Measurements from ENCODE around the gene TMEM43.

The TMEM43 gene

DNA sequence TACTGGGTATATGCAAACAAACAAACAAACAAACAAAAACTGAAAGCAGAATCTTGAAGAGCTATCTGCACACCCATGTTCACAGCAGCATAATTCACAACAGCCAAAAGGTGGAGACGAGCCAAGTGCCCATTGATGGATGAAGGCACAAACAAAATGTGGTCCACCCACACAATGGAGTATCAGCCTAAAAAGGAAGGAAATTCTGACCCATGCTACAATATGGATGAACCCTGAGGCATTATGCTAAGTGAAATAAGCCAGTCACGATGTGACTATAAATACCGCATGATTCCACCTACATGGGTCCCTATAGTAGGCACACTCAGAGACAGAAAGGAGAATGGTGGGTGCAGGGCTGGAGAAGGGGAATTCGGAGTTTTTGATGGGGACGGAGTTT lies 29.4 kb downstream of the TMEM43 start:
- no peaks in the 10 kb centered on the region for H3K4me1 ChIP-seq
- in situ Hi-C loops (cut with MboI; ENCODE audit: low sequenced_read_pairs): no loop called here
- no peak overlapping the region for H3K4me3 ChIP-seq
- no peak for DNase-seq (ENCODE audit: low spot score in 2 of 2)
- H3K36me3 ChIP-seq (replicated peaks): peaks cover 54% of the 10 kb centered on the region
- no peaks in the 10 kb centered on the region for H3K9me3 ChIP-seq
- H3K27me3 ChIP-seq (ENCODE audit: low read depth): no peaks in the 10 kb centered on the region

DNA sequence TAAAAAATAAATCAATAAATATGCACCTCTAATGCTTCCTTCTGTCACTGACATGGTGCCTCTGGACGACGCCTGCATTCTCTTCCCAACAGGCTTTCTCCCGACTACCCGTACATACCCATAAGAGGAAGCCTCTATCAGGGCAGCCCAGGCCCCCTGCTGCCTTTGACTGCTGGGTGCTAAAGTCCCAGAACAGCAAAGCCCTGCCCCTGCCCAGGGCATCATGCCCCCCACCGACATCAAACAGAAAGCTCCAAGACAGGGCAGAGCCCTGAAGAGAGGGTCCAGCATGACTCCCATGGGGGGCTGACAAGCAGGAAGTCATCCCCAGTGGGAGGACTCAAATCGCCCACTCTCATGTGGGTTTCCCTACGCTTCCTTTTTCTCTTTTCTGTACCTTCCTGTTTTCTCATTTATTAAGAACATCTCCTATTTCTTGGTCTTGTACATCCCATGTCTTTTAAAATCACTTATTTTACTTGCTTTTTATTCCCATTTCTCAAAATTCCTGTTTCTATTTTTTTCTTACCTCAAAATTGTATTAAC lies 30.1 kb downstream of the TMEM43 start:
- DNase-seq (ENCODE audit: low spot score in 2 of 2): no peak
- no peaks in the 10 kb centered on the region for H3K4me1 ChIP-seq
- H3K36me3 ChIP-seq (replicated peaks): peaks cover 61% of the 10 kb centered on the region
- no peaks in the 10 kb centered on the region for H3K9me3 ChIP-seq
- no peaks in the 10 kb centered on the region for H3K27me3 ChIP-seq (ENCODE audit: low read depth)
- no peak overlapping the region for H3K4me3 ChIP-seq
- in situ Hi-C loops (cut with MboI; ENCODE audit: low sequenced_read_pairs): no loop called here

DNA sequence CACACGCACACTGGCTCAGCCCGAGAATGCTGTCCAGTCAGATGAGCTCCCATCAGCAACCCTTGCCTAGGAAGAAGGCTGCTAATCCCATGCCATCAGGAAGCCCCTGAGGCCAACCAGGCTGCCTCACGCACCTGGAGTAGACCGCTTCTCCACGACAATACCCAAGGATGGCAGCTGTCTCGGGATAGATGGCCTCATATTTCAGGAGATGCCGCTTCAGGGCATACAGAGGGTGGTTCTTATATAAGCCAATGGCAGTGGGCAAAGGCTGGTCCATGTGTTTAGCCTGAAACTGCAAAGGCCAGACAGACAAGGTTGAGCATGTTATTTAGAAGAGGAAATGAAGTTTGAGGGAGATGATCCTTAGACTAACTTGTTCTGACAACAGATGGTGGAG lies 31.3 kb downstream of the TMEM43 start:
- no peak overlapping the region for H3K4me3 ChIP-seq
- no peaks in the 10 kb centered on the region for H3K4me1 ChIP-seq
- in situ Hi-C loops (cut with MboI; ENCODE audit: low sequenced_read_pairs): no loop called here
- no peak for DNase-seq (ENCODE audit: low spot score in 2 of 2)
- no peaks in the 10 kb centered on the region for H3K27me3 ChIP-seq (ENCODE audit: low read depth)
- peaks cover 73% of the 10 kb centered on the region for H3K36me3 ChIP-seq (replicated peaks)
- H3K9me3 ChIP-seq: no peaks in the 10 kb centered on the region

DNA sequence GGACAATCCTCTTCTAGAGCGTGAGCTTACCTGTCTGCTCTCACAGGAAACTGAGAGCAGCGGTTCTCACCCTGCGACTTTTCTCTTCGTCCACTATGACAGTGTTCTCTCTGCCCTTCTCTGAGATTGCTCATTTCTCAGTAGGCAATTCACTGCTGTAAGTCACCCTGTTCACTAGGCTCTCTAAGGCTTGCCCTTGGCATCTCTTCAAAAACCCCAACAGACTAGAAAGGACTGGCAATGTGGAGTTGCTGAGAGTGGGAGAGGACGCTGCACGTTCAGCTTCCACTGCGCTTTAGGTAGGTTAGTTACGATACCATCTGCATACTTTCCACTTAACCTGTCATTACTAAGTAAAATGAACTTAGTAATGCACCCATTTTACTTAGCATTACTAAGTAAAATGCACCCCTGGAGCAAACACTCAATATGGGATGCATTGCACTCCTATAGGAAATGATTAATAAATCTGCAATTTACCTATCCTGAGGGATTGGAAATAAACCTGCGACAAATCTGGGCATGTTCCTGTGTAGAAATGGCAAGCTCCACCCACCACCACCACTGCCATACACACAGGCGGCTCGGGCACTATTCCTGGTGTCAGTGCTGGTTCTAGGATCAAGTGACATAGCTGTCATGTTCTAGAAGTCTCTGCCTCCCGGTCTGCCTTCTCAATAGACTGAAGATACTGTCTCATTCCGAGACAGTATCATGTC lies 32.1 kb downstream of the TMEM43 start:
- no peak for DNase-seq (ENCODE audit: low spot score in 2 of 2)
- in situ Hi-C loops (cut with MboI; ENCODE audit: low sequenced_read_pairs): no loop called here
- Histone ChIP-seq H3K4me1 (no peaks in the 10 kb centered on the region), H3K36me3 (replicated peaks) (peaks cover 74% of the 10 kb centered on the region), H3K4me3 (no peak overlapping the region), H3K27me3 (ENCODE audit: low read depth) (no peaks in the 10 kb centered on the region), H3K9me3 (0 out of 2 replicates have a peak, but pooled peaks cover 3% of the 10 kb centered on the region)

DNA sequence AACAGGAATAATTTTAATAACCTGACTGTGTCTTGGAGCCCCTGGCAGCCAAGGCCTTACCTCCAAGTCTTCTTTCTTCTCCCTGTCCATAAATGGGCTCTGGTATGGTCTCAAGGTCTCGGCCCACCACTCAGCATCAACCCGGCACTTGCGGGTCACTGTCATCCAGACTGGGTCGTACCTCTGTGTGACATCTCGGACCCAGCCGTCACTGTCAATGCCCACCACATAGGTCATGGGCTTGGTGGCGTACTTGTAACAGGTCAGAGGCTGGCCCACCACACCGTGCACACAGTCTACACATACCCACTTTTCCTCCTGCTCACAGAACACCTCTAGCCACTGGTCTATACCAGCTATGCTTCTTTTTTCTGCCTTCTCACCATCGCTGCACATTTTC lies 33.1 kb downstream of the TMEM43 start:
- in situ Hi-C loops (cut with MboI; ENCODE audit: low sequenced_read_pairs): no loop called here
- Histone ChIP-seq H3K4me3 (no peak overlapping the region), H3K9me3 (0 out of 2 replicates have a peak, but pooled peaks cover 3% of the 10 kb centered on the region), H3K4me1 (no peaks in the 10 kb centered on the region), H3K27me3 (ENCODE audit: low read depth) (no peaks in the 10 kb centered on the region), H3K36me3 (replicated peaks) (peaks cover 81% of the 10 kb centered on the region)
- no peak for DNase-seq (ENCODE audit: low spot score in 2 of 2)

DNA sequence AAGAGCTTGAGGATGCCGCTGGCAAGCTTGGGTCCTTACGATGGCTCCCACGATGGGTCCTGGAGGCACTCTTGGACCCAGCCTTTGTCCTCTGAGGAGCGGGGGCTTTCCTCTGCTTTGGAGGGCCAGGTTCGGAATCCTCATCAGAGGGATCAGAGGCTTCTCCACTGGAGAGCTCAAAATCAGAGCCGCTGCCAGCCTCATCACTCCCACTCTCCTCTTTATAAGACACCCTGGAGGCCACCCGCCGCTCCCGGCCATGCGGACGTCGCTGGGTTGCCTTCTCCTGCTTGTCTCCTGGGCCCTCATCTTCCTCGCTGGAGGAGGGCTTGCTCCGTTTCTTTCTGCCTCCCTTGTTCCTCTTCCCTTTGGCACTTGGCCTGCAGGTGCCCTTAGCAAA lies 33.5 kb downstream of the TMEM43 start:
- H3K27me3 ChIP-seq (ENCODE audit: low read depth): no peaks in the 10 kb centered on the region
- DNase-seq (ENCODE audit: low spot score in 2 of 2): no peak
- 0 out of 2 replicates have a peak, but pooled peaks cover 3% of the 10 kb centered on the region for H3K9me3 ChIP-seq
- in situ Hi-C loops (cut with MboI; ENCODE audit: low sequenced_read_pairs): no loop called here
- peaks cover 81% of the 10 kb centered on the region for H3K36me3 ChIP-seq (replicated peaks)
- no peak overlapping the region for H3K4me3 ChIP-seq
- H3K4me1 ChIP-seq: no peaks in the 10 kb centered on the region

DNA sequence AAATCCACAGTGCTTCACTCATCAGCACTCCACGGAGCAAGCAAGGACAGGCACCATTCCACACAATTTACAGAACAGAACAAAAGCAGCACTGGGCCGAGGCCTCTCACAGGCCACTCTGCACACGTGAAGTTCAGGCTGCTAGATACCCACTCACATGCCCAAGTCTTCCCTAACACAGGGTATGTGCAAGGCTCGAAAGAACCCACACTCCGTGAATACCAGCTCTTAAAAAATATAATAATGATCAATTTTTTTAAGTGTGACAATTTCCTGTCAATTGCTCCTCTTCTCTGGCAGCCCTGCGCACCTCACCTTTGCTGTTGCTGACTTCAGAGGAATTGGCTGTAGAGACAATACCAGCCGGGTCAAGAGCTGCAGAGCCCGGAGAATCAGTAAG lies 34.6 kb downstream of the TMEM43 start:
- no peaks in the 10 kb centered on the region for H3K4me1 ChIP-seq
- peaks cover 83% of the 10 kb centered on the region for H3K36me3 ChIP-seq (replicated peaks)
- in situ Hi-C loops (cut with MboI; ENCODE audit: low sequenced_read_pairs): no loop called here
- H3K4me3 ChIP-seq: no peak overlapping the region
- no peaks in the 10 kb centered on the region for H3K27me3 ChIP-seq (ENCODE audit: low read depth)
- H3K9me3 ChIP-seq: 0 out of 2 replicates have a peak, but pooled peaks cover 3% of the 10 kb centered on the region
- DNase-seq (ENCODE audit: low spot score in 2 of 2): no peak

DNA sequence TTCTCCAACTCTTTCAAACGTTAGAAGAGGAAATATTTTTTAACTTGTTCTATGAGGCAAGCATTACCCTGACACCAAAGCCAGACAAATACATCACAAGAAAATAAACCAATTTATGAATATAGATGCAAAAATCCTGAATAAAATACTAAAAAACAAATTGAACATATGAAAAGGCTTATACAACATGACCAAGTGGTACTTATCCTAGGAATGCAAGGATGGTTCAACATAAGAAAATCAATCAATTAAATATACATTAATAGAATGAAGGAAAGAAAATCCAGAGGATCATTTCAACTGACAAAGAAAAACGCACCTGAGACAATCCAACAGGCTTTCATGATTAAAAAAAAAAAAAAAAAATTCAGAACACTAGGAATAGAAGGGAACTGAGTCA lies 36.4 kb downstream of the TMEM43 start:
- 0 out of 2 replicates have a peak, but pooled peaks cover 3% of the 10 kb centered on the region for H3K9me3 ChIP-seq
- in situ Hi-C loops (cut with MboI; ENCODE audit: low sequenced_read_pairs): no loop called here
- H3K4me3 ChIP-seq: no peak overlapping the region
- DNase-seq (ENCODE audit: low spot score in 2 of 2): no peak
- no peaks in the 10 kb centered on the region for H3K4me1 ChIP-seq
- peaks cover 94% of the 10 kb centered on the region for H3K36me3 ChIP-seq (replicated peaks)
- H3K27me3 ChIP-seq (ENCODE audit: low read depth): no peaks in the 10 kb centered on the region

DNA sequence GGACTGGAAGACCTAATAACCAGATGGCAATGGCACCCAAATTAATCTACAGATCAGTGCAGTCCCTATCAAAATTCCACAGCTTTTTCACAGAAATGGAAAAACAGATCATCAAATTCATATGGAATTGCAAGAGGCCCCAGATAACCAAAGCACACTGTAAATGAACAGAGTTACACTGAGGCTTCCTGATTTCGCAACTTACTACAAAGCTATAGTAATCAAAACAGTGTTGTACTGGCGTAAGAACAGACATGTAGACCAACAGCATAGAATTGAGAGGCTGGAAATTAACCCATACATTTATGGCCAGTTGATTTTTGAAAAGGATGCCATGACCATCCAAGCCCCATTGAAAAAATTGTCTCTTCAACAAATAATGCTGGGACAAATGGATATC lies 37.3 kb downstream of the TMEM43 start:
- peaks cover 93% of the 10 kb centered on the region for H3K36me3 ChIP-seq (replicated peaks)
- 0 out of 2 replicates have a peak, but pooled peaks cover 3% of the 10 kb centered on the region for H3K9me3 ChIP-seq
- H3K4me3 ChIP-seq: no peak overlapping the region
- no peak for DNase-seq (ENCODE audit: low spot score in 2 of 2)
- no peaks in the 10 kb centered on the region for H3K4me1 ChIP-seq
- in situ Hi-C loops (cut with MboI; ENCODE audit: low sequenced_read_pairs): no loop called here
- no peaks in the 10 kb centered on the region for H3K27me3 ChIP-seq (ENCODE audit: low read depth)

DNA sequence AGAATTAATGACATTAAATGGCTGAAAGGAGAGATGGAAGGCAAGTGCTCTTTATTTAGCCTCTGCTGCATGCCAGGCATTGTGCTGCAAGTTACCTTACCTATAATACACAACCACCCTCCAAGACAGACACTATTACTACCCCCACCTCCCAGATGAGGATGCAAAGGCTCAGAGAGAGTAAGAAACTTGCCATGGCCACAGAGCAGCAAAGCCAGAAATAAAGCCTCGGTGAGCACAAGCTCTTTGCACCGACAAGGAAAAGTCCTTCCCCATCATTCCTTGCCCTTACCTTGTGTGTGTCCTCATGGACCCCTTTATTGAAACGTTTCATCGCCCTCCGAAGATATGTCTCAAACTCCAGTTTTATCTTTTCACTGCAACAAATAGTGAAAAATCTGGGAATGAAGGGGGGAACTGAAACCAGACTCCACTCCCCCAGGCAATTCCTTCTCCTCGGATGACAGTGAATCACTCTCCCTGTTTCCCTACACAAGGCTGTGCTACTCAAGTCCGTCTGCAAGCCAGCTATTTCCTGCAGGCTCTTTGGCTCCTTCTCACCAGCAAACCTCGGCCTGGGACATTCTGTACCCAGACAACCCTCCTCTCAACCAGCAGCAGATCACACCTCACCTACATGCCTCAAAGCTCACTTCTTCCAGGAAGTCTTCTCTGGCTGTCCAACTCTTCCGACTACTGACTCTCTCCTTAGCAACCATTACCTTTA lies 42.2 kb downstream of the TMEM43 start:
- in situ Hi-C loops (cut with MboI; ENCODE audit: low sequenced_read_pairs): no loop called here
- H3K4me3 ChIP-seq: no peak overlapping the region
- H3K9me3 ChIP-seq: no peaks in the 10 kb centered on the region
- peaks cover 94% of the 10 kb centered on the region for H3K36me3 ChIP-seq (replicated peaks)
- DNase-seq (ENCODE audit: low spot score in 2 of 2): no peak
- no peaks in the 10 kb centered on the region for H3K4me1 ChIP-seq
- no peaks in the 10 kb centered on the region for H3K27me3 ChIP-seq (ENCODE audit: low read depth)

DNA sequence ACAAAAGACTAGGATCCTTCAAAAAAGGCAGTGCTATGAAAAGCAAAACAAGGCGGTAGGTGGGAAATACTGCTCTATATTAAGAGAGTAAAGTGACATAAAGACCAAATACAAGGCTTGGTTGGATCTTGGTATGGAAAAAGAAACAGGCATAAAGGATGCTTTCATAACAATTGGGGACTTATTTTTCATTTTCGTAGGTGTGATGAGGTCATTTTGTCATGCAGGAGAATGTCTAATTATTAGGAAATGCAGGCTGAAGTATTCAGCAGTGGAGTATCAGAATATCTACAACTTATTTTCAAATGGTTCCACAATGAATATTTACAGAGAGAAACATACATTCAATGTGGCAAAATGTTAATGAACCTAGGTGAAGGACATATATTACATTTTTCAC lies 44.6 kb downstream of the TMEM43 start:
- Histone ChIP-seq H3K9me3 (no peaks in the 10 kb centered on the region), H3K4me1 (peaks cover 4% of the 10 kb centered on the region), H3K36me3 (replicated peaks) (peaks cover 82% of the 10 kb centered on the region), H3K4me3 (no peak overlapping the region), H3K27me3 (ENCODE audit: low read depth) (no peaks in the 10 kb centered on the region)
- in situ Hi-C loops (cut with MboI; ENCODE audit: low sequenced_read_pairs): no loop called here
- DNase-seq (ENCODE audit: low spot score in 2 of 2): no peak

DNA sequence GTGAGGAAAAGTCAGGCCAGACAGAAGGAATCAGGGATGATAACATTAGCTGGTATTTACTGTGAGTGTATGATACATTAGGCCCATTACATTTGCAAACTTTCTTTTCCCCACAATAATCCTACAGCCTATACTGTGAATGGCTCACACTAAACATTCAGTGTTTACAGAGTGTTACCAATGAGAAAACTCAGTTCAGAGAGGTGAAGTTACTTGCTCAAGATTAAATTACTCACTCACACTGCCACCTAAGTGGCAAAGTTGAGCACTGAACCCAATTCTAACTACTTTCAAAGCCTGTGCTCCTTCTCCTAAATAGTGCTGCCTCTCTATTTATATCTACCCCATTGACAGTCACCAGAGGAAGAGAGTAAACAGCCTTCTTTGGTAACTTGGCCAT lies 45.0 kb downstream of the TMEM43 start:
- Histone ChIP-seq H3K4me1 (peaks cover 9% of the 10 kb centered on the region), H3K27me3 (ENCODE audit: low read depth) (no peaks in the 10 kb centered on the region), H3K36me3 (replicated peaks) (peaks cover 78% of the 10 kb centered on the region), H3K4me3 (no peak overlapping the region), H3K9me3 (no peaks in the 10 kb centered on the region)
- in situ Hi-C loops (cut with MboI; ENCODE audit: low sequenced_read_pairs): no loop called here
- no peak for DNase-seq (ENCODE audit: low spot score in 2 of 2)

DNA sequence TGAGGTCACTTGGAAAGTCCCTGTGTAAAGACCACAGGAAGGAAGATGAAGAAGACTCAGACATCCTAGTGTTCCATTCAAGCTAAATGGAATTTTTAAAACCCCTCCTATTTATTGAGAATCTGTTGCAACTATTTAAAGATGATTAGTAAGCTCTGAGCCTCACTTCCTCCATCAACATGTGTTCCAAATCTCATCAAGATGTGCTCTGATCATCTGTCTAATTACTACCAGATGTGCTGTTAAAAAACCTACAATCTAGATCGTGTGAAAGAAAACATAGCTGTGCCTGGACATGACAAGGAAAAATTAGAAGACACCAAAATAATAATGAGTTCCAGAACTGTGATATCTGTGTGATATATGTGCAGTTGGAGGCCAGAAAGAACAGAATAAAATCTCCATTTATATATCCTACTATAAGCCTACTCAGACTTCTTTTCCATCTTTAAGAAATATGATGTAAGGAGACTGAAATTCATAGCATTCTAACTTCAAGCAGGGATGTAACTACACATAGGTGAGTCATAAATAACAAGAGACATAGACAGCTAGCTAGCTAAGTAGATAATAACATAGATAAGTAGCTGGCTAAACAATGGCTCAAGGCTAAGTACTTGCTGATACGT lies 45.8 kb downstream of the TMEM43 start:
- no peak for DNase-seq (ENCODE audit: low spot score in 2 of 2)
- H3K36me3 ChIP-seq (replicated peaks): peaks cover 70% of the 10 kb centered on the region
- no peaks in the 10 kb centered on the region for H3K9me3 ChIP-seq
- in situ Hi-C loops (cut with MboI; ENCODE audit: low sequenced_read_pairs): no loop called here
- H3K27me3 ChIP-seq (ENCODE audit: low read depth): no peaks in the 10 kb centered on the region
- H3K4me3 ChIP-seq: no peak overlapping the region
- peaks cover 12% of the 10 kb centered on the region for H3K4me1 ChIP-seq

DNA sequence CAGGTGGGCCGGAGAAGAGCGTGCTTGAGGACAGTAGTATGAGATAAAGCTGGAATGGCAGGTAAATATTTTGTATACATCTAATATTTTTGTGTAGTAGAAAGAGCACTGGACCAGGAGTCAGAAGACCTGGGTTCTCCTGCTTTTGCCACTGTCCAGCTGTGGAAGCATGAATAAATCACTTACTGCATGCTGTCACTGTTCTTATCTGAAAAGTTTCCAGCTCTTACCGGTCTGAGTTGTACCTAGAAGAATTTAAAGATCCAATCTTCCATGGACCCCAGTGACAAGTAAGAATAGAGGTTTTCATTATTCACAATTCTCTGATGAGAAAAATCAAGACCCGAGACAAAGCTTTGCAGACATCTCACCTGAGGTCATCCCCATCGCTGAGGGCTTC lies 47.6 kb downstream of the TMEM43 start:
- no peak for DNase-seq (ENCODE audit: low spot score in 2 of 2)
- Histone ChIP-seq H3K27me3 (ENCODE audit: low read depth) (no peaks in the 10 kb centered on the region), H3K4me3 (no peak overlapping the region), H3K4me1 (peaks cover 24% of the 10 kb centered on the region), H3K36me3 (replicated peaks) (peaks cover 57% of the 10 kb centered on the region), H3K9me3 (no peaks in the 10 kb centered on the region)
- in situ Hi-C loops (cut with MboI; ENCODE audit: low sequenced_read_pairs): no loop called here
